HT-29 (cell line): ENCODE measurements around the gene KCNJ14. TPM values are rescaled to one million over a fixed set of nuclear protein-coding genes. Genes with fewer than 3 reads are reported as not detected.
A peak's percentile ranks its signal among the peaks of the same experiment; 100 is the strongest.

Source experiments
- DNase-seq: peaks from one replicate; pipeline ENCODE4 v3.0.0-alpha.2; 2015; ENCODE audit warnings: low spot score
- total RNA-seq: library from RNA; depleted of rRNA; stranded (reverse); fragments of >200 nt; shearing (Covaris generic); gene quantifications from 2 replicates; pipeline ENCODE4 v1.2.3, GENCODE V29; 2014

Gene KCNJ14
- total RNA-seq, 1 experiment from 2014 or later = 3.6 TPM

DNA sequence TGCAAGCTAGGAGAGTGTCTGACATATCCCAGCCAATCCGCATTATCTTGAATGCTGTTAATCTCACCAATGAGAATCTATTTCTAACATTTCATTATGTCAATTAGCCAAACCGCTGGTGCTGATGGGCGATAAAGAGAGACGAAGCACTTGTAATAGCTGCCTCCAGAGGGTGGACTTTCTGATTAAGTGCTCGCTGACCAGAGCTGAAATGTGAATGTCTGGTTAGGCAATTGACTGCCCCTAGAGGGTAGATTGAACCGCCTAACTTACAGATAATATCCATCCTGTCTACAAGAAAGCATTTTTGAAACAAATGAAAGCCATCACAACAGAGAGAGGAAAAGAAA is 10.1 kb upstream of the KCNJ14 start:
- DNase-seq = peak; percentile 96

GRCh38 chr19:48445606-48446481 is 9.5 kb upstream of the KCNJ14 start, which contains the start of gene GRWD1:
Gene GRWD1, plus strand, starts transcription at chr19:48445983. Its CDS starts 23 bp downstream, at chr19:48446006.
- DNase-seq = peak; percentile 99

DNA sequence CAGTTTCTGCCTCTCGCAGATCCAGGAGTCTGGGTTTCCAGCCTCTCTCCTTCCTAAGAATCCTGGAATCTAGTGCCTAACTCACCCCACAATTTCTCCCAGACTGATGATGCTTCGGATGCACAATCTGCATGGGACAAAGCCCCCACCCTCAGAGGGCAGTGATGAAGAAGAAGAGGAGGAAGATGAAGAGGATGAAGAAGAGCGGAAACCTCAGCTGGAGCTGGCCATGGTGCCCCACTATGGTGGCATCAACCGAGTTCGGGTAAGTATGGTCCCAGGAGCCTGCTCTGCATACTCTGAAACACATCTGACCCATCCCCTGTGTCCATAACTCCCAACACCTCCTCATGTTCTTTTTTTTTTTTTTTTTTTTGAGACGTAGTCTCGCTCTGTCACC is 8.8 kb upstream of the KCNJ14 start:
- no peak for DNase-seq

DNA sequence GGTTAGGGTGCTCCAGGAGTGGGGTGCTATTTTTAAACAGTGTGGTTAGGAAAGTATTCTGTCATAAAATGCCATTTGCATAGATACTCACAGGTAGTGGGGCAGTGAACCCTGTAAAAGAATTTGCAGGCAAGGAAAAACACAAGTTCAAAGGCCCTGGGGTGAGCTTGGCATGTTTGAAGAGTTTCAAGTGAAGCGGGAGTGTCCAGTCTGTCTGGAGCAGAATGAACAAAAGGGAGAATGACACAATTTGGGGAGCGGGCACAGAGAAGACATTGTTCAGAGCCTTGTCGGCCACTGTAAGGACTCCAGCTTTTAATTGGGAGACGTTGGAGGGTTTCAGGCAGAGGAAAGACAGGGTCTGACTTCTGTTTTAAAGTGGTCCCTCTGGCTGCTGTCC is 6.8 kb upstream of the KCNJ14 start:
- no peak for DNase-seq

DNA sequence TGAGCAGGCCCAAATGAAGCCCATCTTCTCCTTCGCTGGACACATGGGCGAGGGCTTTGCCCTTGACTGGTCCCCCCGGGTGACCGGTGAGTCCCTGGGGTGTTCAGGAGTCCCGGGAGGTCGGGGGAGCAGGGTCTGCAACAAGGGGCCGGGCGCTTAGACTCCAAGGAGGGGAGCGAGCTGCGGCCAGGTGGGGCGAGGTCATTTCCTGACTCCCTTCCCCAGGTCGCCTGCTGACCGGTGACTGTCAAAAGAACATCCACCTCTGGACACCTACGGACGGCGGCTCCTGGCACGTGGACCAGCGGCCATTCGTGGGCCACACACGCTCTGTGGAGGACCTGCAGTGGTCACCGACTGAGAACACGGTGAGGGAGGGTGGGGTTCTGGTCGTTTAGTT is 4.9 kb upstream of the KCNJ14 start:
- DNase-seq = no peak

DNA sequence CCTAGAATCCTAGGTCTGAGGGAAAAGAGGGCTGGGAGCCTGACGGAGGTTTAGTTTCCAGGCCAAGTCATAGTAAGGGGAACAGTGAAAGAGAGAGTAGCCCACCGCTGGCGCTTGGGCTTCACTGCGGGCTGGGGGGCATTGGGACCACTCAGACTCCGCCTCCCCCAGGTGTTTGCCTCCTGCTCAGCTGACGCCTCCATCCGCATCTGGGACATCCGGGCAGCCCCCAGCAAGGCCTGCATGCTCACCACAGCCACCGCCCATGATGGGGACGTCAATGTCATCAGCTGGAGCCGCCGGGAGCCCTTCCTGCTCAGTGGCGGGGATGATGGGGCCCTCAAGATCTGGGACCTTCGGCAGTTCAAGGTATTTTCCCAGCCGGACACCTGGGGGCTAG is 4.5 kb upstream of the KCNJ14 start:
- no peak for DNase-seq

DNA sequence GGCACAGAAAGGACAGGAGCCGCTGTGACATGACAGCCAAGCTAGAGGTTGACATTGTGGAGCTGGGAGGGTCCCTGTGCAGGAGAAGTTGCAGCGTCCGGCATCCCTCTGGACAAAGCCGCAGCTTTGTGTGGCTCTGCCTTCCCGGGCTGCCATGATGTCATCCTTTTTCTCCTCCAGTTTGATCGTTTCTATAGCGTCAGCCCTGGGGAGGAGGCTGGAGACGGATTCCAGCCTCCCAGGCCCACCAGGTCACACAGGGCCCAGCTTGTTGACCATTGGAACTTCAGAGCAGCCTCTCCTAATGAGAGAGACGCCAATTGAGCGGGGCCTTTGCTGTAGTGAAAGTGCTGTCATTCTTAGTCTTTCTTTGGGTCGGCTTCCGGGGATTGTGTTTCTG is 3.8 kb upstream of the KCNJ14 start:
- no peak for DNase-seq

DNA sequence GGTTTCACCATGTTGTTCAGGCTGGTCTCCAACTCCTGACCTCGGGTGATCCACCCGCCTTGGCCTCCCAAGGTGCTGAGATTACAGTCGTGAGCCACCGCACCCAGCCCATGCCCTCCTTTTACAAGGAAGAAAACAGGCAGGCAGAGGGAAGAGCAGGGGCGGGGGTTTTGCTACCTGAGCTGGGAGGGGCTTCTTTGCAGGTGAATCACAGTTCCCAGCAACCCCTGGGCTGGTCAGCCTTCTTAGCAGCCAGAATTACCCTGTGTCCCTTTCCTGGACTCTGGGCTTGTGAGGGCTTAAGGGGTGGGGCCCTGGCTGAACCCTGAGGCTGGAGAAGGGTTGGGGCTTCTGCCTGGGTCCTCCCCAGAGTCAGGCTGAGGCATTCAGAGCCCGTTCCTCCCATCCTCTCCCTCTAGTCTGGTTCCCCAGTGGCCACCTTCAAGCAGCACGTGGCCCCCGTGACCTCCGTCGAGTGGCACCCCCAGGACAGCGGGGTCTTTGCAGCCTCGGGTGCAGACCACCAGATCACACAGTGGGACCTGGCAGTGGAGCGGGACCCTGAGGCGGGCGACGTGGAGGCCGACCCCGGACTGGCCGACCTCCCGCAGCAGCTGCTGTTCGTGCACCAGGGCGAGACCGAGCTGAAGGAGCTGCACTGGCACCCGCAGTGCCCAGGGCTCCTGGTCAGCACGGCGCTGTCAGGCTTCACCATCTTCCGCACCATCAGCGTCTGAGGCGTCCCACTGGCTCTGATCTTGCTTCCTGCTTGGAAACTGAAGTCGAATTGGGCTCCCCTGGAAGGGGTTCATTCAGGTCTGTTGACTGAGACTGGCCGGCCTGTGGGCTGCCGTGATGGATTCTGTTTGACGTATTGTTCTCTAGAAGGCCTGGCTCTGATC is 2.8 kb upstream of the KCNJ14 start:
- DNase-seq = no peak

- DNase-seq = no peak
Observed at GRCh38 chr19:48454150-48454730, 1.1 kb upstream of the KCNJ14 start.

DNA sequence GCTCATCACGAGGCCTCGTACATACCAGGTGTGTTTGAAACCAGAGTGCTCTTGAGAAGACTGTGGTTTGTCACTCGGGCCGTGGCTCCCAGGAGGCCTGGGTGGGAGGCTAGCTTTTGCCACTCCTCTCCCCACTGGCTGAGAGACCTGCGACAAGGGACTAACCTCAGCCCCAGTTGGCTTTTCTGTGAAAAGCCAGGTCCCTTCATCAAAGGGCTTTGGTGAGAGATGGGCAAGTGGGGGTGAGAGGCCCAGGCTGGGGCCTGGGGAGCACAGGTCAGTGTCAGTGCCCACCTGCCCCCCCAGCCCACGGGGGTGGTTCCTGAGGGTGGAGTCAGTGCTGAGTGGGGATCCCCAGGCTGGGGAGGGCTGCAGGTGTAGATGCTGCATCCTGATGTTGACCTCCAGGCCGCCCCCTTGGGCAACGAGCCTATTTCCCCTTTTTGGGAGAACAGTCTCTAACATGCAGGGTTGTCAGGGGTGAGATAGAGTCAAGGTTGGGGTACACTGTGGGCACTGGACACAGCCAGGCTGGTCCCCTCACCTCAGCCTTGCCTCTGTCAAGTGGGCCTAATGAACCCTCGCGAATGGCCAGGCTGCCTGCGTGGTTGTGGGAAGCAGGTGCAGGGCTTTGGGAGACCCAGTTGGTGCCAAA is 661 bp downstream of the KCNJ14 start:
- no peak for DNase-seq

DNA sequence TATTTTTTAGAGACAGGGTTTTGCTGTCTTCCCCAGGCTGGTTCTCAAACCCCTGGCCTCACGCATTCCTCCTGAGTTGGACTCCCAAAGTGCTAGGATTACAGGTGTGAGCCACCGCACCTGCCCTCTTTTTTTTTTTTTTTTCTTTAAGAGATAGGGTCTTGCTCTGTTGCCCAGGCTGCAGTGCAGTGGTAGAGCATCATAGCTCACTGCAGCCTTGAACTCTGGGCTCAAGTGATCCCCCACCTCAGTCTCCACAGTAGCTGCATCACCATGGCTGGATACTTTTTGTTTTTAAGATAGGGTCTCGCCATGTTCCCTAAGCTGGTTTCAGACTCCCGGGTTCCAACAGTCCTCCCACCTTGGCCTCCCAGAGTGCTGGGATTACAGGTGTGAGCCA is 1.5 kb downstream of the KCNJ14 start:
- DNase-seq = no peak

DNA sequence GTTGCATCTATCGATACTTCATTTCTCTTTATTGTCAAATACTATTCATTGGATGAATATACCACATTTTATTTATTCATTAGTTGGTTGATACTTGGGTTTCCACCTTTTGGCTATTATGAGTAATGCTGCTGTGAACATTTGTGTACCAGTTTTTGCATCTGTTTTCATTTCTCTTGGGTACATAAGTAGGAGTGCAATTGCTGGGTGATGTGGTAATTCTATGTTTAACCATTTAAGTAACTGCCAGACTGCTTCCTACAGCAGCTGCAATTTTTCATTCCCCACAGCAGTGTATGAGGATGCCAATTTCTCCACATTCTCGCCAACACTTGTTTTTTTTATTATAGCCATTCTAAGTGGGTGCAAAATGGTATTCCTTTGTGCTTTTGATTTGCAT is 2.6 kb downstream of the KCNJ14 start:
- no peak for DNase-seq

DNA sequence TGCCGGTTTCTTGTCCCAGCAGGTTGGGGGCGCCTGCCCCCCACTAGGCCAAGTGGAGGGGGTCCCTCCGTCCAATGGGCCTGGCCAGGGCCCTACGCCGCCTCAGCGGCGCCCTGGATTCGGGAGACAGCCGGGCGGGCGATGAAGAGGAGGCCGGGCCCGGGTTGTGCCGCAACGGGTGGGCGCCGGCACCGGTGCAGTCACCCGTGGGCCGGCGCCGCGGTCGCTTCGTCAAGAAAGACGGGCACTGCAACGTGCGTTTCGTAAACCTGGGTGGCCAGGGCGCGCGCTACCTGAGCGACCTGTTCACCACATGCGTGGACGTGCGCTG is 6.2 kb downstream of the KCNJ14 start:
- no peak for DNase-seq

GRCh38 chr19:48461982-48462655 is 6.7 kb downstream of the KCNJ14 start:
- DNase-seq = no peak

- DNase-seq = no peak
Observed at GRCh38 chr19:48465215-48465614, 9.8 kb downstream of the KCNJ14 start.

- DNase-seq = no peak
Observed at GRCh38 chr19:48466561-48467325, 11.4 kb downstream of the KCNJ14 start.

DNA sequence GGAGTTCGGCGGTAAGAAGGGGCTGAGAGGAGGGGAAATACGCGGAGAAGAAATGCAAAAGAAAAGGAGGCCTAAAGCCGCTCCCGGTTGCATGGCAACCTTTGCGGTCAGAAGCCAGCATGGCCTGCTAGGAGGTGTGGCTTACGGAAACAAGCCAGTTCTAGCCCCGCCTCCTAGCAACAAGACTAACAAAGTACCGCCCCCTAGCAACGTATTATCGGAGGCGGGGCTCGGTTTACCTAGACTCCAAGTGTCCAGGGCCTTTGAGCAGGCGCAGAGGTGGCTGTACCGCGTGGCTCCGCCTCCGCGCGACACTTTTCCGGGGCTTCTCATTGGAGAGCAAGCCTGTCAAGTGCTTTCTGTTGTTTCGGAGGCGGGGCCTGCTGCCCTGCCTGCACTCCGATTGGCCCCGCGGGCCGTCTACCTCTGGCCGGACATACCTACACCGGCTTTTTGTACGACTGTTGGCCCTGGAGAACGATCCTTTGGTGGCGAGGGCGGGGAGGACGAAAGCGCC is 13.5 kb downstream of the KCNJ14 start:
- peak; percentile 100 for DNase-seq

- peak; percentile 90 for DNase-seq
Observed at GRCh38 chr19:48469289-48469881, 14.0 kb downstream of the KCNJ14 start, which contains the start of gene CYTH2. Gene CYTH2, plus strand, starts transcription at chr19:48469369. Its CDS starts 139 bp downstream, at chr19:48469508.

DNA sequence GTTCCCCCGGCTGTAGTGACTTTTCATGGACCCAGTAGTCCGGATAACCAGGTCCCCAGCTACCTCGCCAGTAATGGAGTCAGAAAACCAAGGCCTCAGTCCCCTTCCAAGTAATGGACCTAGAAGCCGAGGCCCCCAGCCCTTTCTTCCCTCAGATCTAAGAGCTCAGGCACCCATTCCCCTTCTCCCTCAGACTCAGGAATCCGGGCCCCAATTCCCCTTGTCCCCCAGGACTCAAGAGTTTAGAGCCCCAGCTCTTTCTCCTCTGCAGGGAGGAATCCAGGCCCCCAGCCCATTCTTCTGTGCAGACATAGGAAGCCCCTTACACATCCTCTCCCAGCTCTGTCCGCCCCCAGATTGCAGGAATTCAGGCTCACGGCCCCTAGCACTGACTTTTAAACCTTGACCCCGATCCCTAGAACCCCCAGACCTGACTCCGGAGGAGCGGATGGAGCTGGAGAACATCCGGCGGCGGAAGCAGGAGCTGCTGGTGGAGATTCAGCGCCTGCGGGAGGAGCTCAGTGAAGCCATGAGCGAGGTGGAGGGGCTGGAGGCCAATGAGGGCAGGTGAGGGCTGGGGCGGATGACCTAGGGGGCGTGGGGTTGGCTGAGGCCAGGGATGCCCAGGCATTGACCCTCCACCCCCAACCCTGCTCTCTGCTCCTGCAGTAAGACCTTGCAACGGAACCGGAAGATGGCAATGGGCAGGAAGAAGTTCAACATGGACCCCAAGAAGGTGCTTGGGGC is 14.7 kb downstream of the KCNJ14 start:
- no peak for DNase-seq
